Natural killer cell (primary cell): Measurements from ENCODE around the gene UBR2. TPM values are rescaled to one million over a fixed set of nuclear protein-coding genes. Genes with fewer than 3 reads are reported as not detected.
"Not testable (repeated sequence)": the region's sequence is repeated elsewhere in the genome, so short reads cannot be mapped to it uniquely, and the experiment has no call there.

ENCODE experiments used
- ATAC-seq, 3 donors: fragments of 150-1000 bp in 2 of 3; fragments of 200-7000 bp in 1 of 3; cut with Tn5 transposase; 1 replicate in 1 of 3; 2 replicates in 2 of 3; pipeline ENCODE4 v1.10.0; 2021; ENCODE audit warnings: mild to moderate bottlenecking in 2 of 3, moderate library complexity in 2 of 3
- DNase-seq, 2 donors: peaks; one replicate each; pipeline versions ENCODE4 v3.0.0 to v3.0.0-alpha.2; 2013 to 2021; ENCODE audit warnings: mixed read lengths in 1 of 2
- H3K27ac ChIP-seq: one replicate; pipeline ENCODE4 v1.5.1; 2013; ENCODE audit warnings: mild to moderate bottlenecking, low read length
- H3K27me3 ChIP-seq: one replicate; pipeline ENCODE4 v1.6.1; 2013; ENCODE audit warnings: low read length; ENCODE audit not compliant: control insufficient read depth, insufficient read depth
- H3K36me3 ChIP-seq: one replicate; pipeline ENCODE4 v1.6.1; 2013; ENCODE audit warnings: low read length; ENCODE audit not compliant: control insufficient read depth, insufficient read depth
- H3K4me1 ChIP-seq: one replicate; pipeline ENCODE4 v1.6.1; 2013; ENCODE audit warnings: low read length; ENCODE audit not compliant: control insufficient read depth, insufficient read depth
- H3K4me3 ChIP-seq: one replicate; pipeline ENCODE4 v1.5.1; 2013; ENCODE audit warnings: low read length
- H3K9me3 ChIP-seq: one replicate; pipeline ENCODE4 v1.6.1; 2013; ENCODE audit warnings: low read length; ENCODE audit not compliant: control insufficient read depth, insufficient read depth
- H3K27ac Mint-ChIP-seq, 2 donors: one replicate each; pipeline ENCODE4 v1.8.0; 2022; ENCODE audit warnings: mild to moderate bottlenecking in 2 of 2, mixed read lengths in 2 of 2, moderate library complexity in 1 of 2
- H3K27me3 Mint-ChIP-seq, 2 donors: one replicate each; pipeline ENCODE4 v1.8.0; 2022; ENCODE audit warnings: low read depth in 2 of 2, mixed read lengths in 2 of 2
- H3K36me3 Mint-ChIP-seq: one replicate; pipeline ENCODE4 v1.8.0; 2022; ENCODE audit warnings: mixed read lengths
- H3K4me1 Mint-ChIP-seq, 2 donors: one replicate each; pipeline ENCODE4 v1.8.0; 2022; ENCODE audit warnings: mixed read lengths in 2 of 2
- H3K4me3 Mint-ChIP-seq: one replicate; pipeline ENCODE4 v1.8.0; 2022; ENCODE audit warnings: mild to moderate bottlenecking, moderate library complexity, mixed read lengths
- H3K9me3 Mint-ChIP-seq, 2 donors: one replicate each; pipeline ENCODE4 v1.8.0; 2022; ENCODE audit warnings: mixed read lengths in 2 of 2
- CTCF ChIP-seq: fragments of 200-600 bp; IDR thresholded peaks from one replicate; pipeline ENCODE4 v1.8.0; 2022; ENCODE audit warnings: antibody characterized with exemption
- WGBS: methylation state at CpG from one replicate; pipeline ENCODE4 v1.1.7; 2013; ENCODE audit warnings: missing lambda C conversion rate; ENCODE audit not compliant: insufficient coverage; 5-methylcytosine and 5-hydroxymethylcytosine counted together
- intact Hi-C: fragments of 100-400 bp; cut with micrococcal nuclease; formaldehyde crosslinking; loops from one replicate; pipeline ENCODE4 v1.14.2; 2022
- total RNA-seq, 4 donors: library from RNA; stranded (reverse); fragments of 120-200 nt in 1 of 4; gene quantifications; one replicate each; pipeline versions ENCODE4 v1.2.3 to v1.2.4, GENCODE V29; 2013 to 2022

UBR2 gene
- total RNA-seq, 3 donors from 2014 or later (not counting 1 experiment from before 2014, with no cell fraction given): 44.9 to 57.3 (median 53.2) TPM

- no peaks in the 10 kb centered on the region for H3K9me3 ChIP-seq
- Mint-ChIP-seq H3K4me1 (peaks cover 51 to 55% of the 10 kb centered on the region in 2 donors), H3K9me3 (no peaks in the 10 kb centered on the region), H3K27me3 (no peaks in the 10 kb centered on the region), H3K4me3 (peak overlapping the region; percentile 28), H3K36me3 (peaks cover 9% of the 10 kb centered on the region), H3K27ac (peak overlapping the region; percentile 83)
- H3K4me3 ChIP-seq: no peak overlapping the region
- no peak for TF ChIP-seq CTCF
- no peaks in the 10 kb centered on the region for H3K27me3 ChIP-seq
- DNase-seq (peak in 1 of 2 donors; percentile 25), ATAC-seq (peak; percentile 44 to 66 (median 47))
- H3K36me3 ChIP-seq: peaks cover 8% of the 10 kb centered on the region
- H3K4me1 ChIP-seq: peaks cover 19% of the 10 kb centered on the region
- peak overlapping the region; percentile 26 for H3K27ac ChIP-seq
- intact Hi-C loops: no loop called here
Observed at GRCh38 chr6:42569102-42570028, 5.5 kb downstream of the UBR2 start.

GRCh38 chr6:42571611-42572342, 7.9 kb downstream of the UBR2 start:
- H3K9me3 Mint-ChIP-seq: no peaks in the 10 kb centered on the region
- WGBS: 82% methylated on average over 5 of the region's 7 CpGs

GRCh38 chr6:42572523-42572922, 8.7 kb downstream of the UBR2 start:
- no peak for TF ChIP-seq CTCF
- Histone ChIP-seq H3K4me1 (peaks cover 15% of the 10 kb centered on the region), H3K4me3 (no peak overlapping the region), H3K9me3 (no peaks in the 10 kb centered on the region), H3K27ac (peak overlapping the region; percentile 5), H3K36me3 (peaks cover 23% of the 10 kb centered on the region), H3K27me3 (no peaks in the 10 kb centered on the region)
- Mint-ChIP-seq H3K9me3 (no peaks in the 10 kb centered on the region), H3K4me1 (peaks cover 46 to 48% of the 10 kb centered on the region in 2 donors), H3K36me3 (peaks cover 10% of the 10 kb centered on the region), H3K27me3 (no peaks in the 10 kb centered on the region), H3K4me3 (no peak overlapping the region), H3K27ac (peak overlapping the region; percentile 59 to 85)
- ATAC-seq (peak; percentile 32 to 68 (median 56)), DNase-seq (peak in 1 of 2 donors; percentile 53)
- intact Hi-C loops: no loop called here
- WGBS: 19% methylated on average over 4 of the region's 4 CpGs

More at GRCh38 chr6:42571611-42572342, 7.9 kb downstream of the UBR2 start:
- Histone ChIP-seq H3K4me3 (no peak overlapping the region), H3K36me3 (peaks cover 22% of the 10 kb centered on the region), H3K27me3 (no peaks in the 10 kb centered on the region), H3K4me1 (peaks cover 15% of the 10 kb centered on the region), H3K27ac (no peak overlapping the region), H3K9me3 (no peaks in the 10 kb centered on the region)
- H3K4me3 Mint-ChIP-seq: peak overlapping the region; percentile 63
- H3K27ac Mint-ChIP-seq: peak overlapping the region; percentile 59 to 85
- DNase-seq (no peak), ATAC-seq (peak in 1 of 3 donors; percentile 11)
- TF ChIP-seq CTCF: no peak
- no peaks in the 10 kb centered on the region for H3K27me3 Mint-ChIP-seq
- peaks cover 47 to 50% of the 10 kb centered on the region in 2 donors for H3K4me1 Mint-ChIP-seq
- intact Hi-C loops: no loop called here
- peaks cover 10% of the 10 kb centered on the region for H3K36me3 Mint-ChIP-seq

GRCh38 chr6:42576538-42576937, 12.7 kb downstream of the UBR2 start:
- H3K4me3 Mint-ChIP-seq, H3K27me3 ChIP-seq, intact Hi-C loops, H3K27me3 Mint-ChIP-seq, H3K4me3 ChIP-seq, H3K27ac ChIP-seq, DNase-seq, H3K9me3 Mint-ChIP-seq, H3K9me3 ChIP-seq, H3K4me1 ChIP-seq, ATAC-seq: not testable (repeated sequence)
- Mint-ChIP-seq H3K27ac (peak overlapping the region in 1 of 2 donors; percentile 59), H3K36me3 (peaks cover 15% of the 10 kb centered on the region), H3K4me1 (peaks cover 48 to 56% of the 10 kb centered on the region in 2 donors)
- H3K36me3 ChIP-seq: peaks cover 27% of the 10 kb centered on the region
- 96% methylated on average over 7 of the region's 7 CpGs for WGBS
